Hematopoietic multipotent progenitor cell treated with erythropoietin and hydrocortisone succinate and interleukin-3 and kit ligand, for 15 days (in vitro differentiated cells): ENCODE results near the gene KIF11.
"Not testable (repeated sequence)": the region's sequence is repeated elsewhere in the genome, so short reads cannot be mapped to it uniquely, and the experiment has no call there.

Source experiments
- DNase-seq: peaks from one replicate; pipeline ENCODE4 v3.0.0-alpha.2; 2015; ENCODE audit warnings: low spot score

Gene KIF11

GRCh38 chr10:92592761-92593618, at the start of gene KIF11:
KIF11 (plus strand) TSS chr10:92593130; CDS start chr10:92593376, 246 bp downstream.
- peak; percentile 98 for DNase-seq

GRCh38 chr10:92544296-92544695, 48.6 kb upstream of the KIF11 start:
- no peak for DNase-seq

GRCh38 chr10:92545556-92545955, 47.4 kb upstream of the KIF11 start:
- DNase-seq = no peak

- no peak for DNase-seq
Measured at GRCh38 chr10:92547676-92548075, 45.3 kb upstream of the KIF11 start.

- DNase-seq = no peak
Measured at GRCh38 chr10:92550924-92551323, 42.0 kb upstream of the KIF11 start.

- DNase-seq = no peak
Measured at GRCh38 chr10:92552310-92552709, 40.6 kb upstream of the KIF11 start.

- DNase-seq = no peak
Measured at GRCh38 chr10:92553959-92554358, 39.0 kb upstream of the KIF11 start.

GRCh38 chr10:92559046-92559445, 33.9 kb upstream of the KIF11 start:
- DNase-seq = no peak

- no peak for DNase-seq
Measured at GRCh38 chr10:92562424-92562823, 30.5 kb upstream of the KIF11 start.

- DNase-seq = no peak
Measured at GRCh38 chr10:92567952-92568600, 24.9 kb upstream of the KIF11 start.

GRCh38 chr10:92569071-92569470, 23.9 kb upstream of the KIF11 start:
- no peak for DNase-seq

GRCh38 chr10:92569663-92570062, 23.3 kb upstream of the KIF11 start:
- DNase-seq = not testable (repeated sequence)

- DNase-seq = no peak
Measured at GRCh38 chr10:92571649-92572048, 21.3 kb upstream of the KIF11 start.

GRCh38 chr10:92572362-92573090, 20.4 kb upstream of the KIF11 start:
- DNase-seq = no peak

- peak; percentile 45 for DNase-seq
Measured at GRCh38 chr10:92573091-92573797, 19.7 kb upstream of the KIF11 start.

- peak; percentile 84 for DNase-seq
Measured at GRCh38 chr10:92573798-92574547, 19.0 kb upstream of the KIF11 start, which contains the start of gene IDE. IDE (minus strand) TSS chr10:92574093; CDS start chr10:92574019, 74 bp downstream.

GRCh38 chr10:92574548-92575261, 18.2 kb upstream of the KIF11 start:
- DNase-seq = peak; percentile 46

GRCh38 chr10:92575961-92576360, 17.0 kb upstream of the KIF11 start:
- DNase-seq = no peak

- not testable (repeated sequence) for DNase-seq
Measured at GRCh38 chr10:92582347-92582746, 10.6 kb upstream of the KIF11 start.
